H9 (cell line): ENCODE data around the gene ADPRH. TPM values are rescaled to one million over a fixed set of nuclear protein-coding genes. Genes with fewer than 3 reads are reported as not detected.

Source experiments
- DNase-seq: peaks from one replicate; pipeline ENCODE4 v3.0.0-alpha.2; 2017
- H2AFZ ChIP-seq: one replicate; pipeline ENCODE4 v1.6.1; 2013; ENCODE audit warnings: mild to moderate bottlenecking, low read length, control low read depth, moderate library complexity
- H2AK5ac ChIP-seq: 2 replicates; pipeline ENCODE4 v1.6.1; 2013; ENCODE audit warnings: low read length, control low read depth, mixed read lengths; ENCODE audit not compliant: insufficient read length
- H2BK120ac ChIP-seq: one replicate; pipeline ENCODE4 v1.6.1; 2013; ENCODE audit warnings: low read depth, mild to moderate bottlenecking, low read length, control low read depth, inconsistent platforms; ENCODE audit not compliant: poor library complexity, severe bottlenecking
- H2BK12ac ChIP-seq: 2 replicates; pipeline ENCODE4 v1.6.1; 2013; ENCODE audit warnings: low read length, control low read depth, mixed read lengths, low read depth; ENCODE audit not compliant: insufficient read length
- H2BK15ac ChIP-seq: 2 replicates; pipeline ENCODE4 v1.6.1; 2013; ENCODE audit warnings: low read depth, low read length, control low read depth
- H2BK20ac ChIP-seq: one replicate; pipeline ENCODE4 v1.6.1; 2013; ENCODE audit warnings: low read depth, mild to moderate bottlenecking, low read length, control low read depth, inconsistent platforms; ENCODE audit not compliant: poor library complexity, severe bottlenecking
- H2BK5ac ChIP-seq: 2 replicates; pipeline ENCODE4 v1.6.1; 2013; ENCODE audit warnings: low read length, control low read depth, mixed read lengths; ENCODE audit not compliant: insufficient read length
- H3K14ac ChIP-seq: 2 replicates; pipeline ENCODE4 v1.6.1; 2013; ENCODE audit warnings: low read length, control low read depth; ENCODE audit not compliant: insufficient read depth
- H3K18ac ChIP-seq: 2 replicates; pipeline ENCODE4 v1.6.1; 2013; ENCODE audit warnings: low read depth, mild to moderate bottlenecking, mixed read lengths, low read length, control low read depth; ENCODE audit not compliant: insufficient read length
- H3K23ac ChIP-seq: 2 replicates; pipeline ENCODE4 v1.6.1; 2013; ENCODE audit warnings: low read length, control low read depth, mixed read lengths, low read depth; ENCODE audit not compliant: insufficient read length
- H3K23me2 ChIP-seq: 2 replicates; pipeline ENCODE4 v1.6.1; 2013; ENCODE audit warnings: low read depth, mild to moderate bottlenecking, mixed read lengths, low read length, control low read depth; ENCODE audit not compliant: insufficient read length, poor library complexity, severe bottlenecking
- H3K27ac ChIP-seq: 2 replicates; pipeline ENCODE4 v1.5.1; 2013; ENCODE audit warnings: low read length, control low read depth, mixed read lengths, low read depth; ENCODE audit not compliant: insufficient read length
- H3K27me3 ChIP-seq: 2 replicates; pipeline ENCODE4 v1.6.1; 2013; ENCODE audit warnings: low read length, control low read depth, inconsistent platforms; ENCODE audit not compliant: insufficient read depth
- H3K4ac ChIP-seq: 2 replicates; pipeline ENCODE4 v1.6.1; 2013; ENCODE audit warnings: low read depth, mild to moderate bottlenecking, control low read depth, inconsistent platforms, low read length, moderate library complexity
- H3K4me1 ChIP-seq: 2 replicates; pipeline ENCODE4 v1.6.1; 2013; ENCODE audit warnings: low read length, control low read depth, inconsistent platforms; ENCODE audit not compliant: insufficient read depth
- H3K4me2 ChIP-seq: 2 replicates; pipeline ENCODE4 v1.6.1; 2013; ENCODE audit warnings: low read length, control low read depth, mixed read lengths; ENCODE audit not compliant: insufficient read length, insufficient read depth
- H3K56ac ChIP-seq: 2 replicates; pipeline ENCODE4 v1.6.1; 2013; ENCODE audit warnings: low read depth, mild to moderate bottlenecking, mixed read lengths, low read length, control low read depth; ENCODE audit not compliant: insufficient read length
- H3K79me1 ChIP-seq: 2 replicates; pipeline ENCODE4 v1.6.1; 2013; ENCODE audit warnings: low read depth, mild to moderate bottlenecking, moderate library complexity, low read length, control low read depth, inconsistent platforms; ENCODE audit not compliant: insufficient read depth, poor library complexity, severe bottlenecking
- H3K79me2 ChIP-seq: 2 replicates; pipeline ENCODE4 v1.6.1; 2013; ENCODE audit warnings: low read length, control low read depth, inconsistent platforms; ENCODE audit not compliant: insufficient read depth
- H3K9ac ChIP-seq: 2 replicates; pipeline ENCODE4 v1.6.1; 2013; ENCODE audit warnings: low read length, control low read depth, mixed read lengths; ENCODE audit not compliant: insufficient read length; ENCODE audit errors: extremely low read depth
- H3K9me3 ChIP-seq: one replicate; pipeline ENCODE4 v1.6.1; 2013; ENCODE audit warnings: low read depth, low read length, inconsistent platforms; ENCODE audit not compliant: control insufficient read depth
- H3T11ph ChIP-seq: one replicate; pipeline ENCODE4 v1.6.1; 2013; ENCODE audit warnings: mild to moderate bottlenecking, low read length, control low read depth, inconsistent platforms
- H4K20me1 ChIP-seq: one replicate; pipeline ENCODE4 v1.6.1; 2013; ENCODE audit not compliant: control insufficient read depth, insufficient read length, insufficient read depth
- H4K5ac ChIP-seq: 2 replicates; pipeline ENCODE4 v1.6.1; 2013; ENCODE audit warnings: low read depth, mild to moderate bottlenecking, mixed read lengths, low read length, control low read depth; ENCODE audit not compliant: insufficient read length
- H4K8ac ChIP-seq: replicated peaks from 2 replicates; pipeline ENCODE4 v1.6.1; 2013; ENCODE audit warnings: low read length, control low read depth, mixed read lengths, low read depth; ENCODE audit not compliant: insufficient read length
- H4K91ac ChIP-seq: 2 replicates; pipeline ENCODE4 v1.6.1; 2013; ENCODE audit warnings: low read depth, mild to moderate bottlenecking, moderate library complexity, mixed read lengths, low read length, control low read depth; ENCODE audit not compliant: insufficient read length
- H3K27ac Mint-ChIP-seq, 3 experiments: 2 replicates in 2 of 3; 3 replicates in 1 of 3; pipeline ENCODE4 v1.8.0; 2020 to 2021; ENCODE audit warnings: mixed read lengths in 3 of 3, mild to moderate bottlenecking in 1 of 3, moderate library complexity in 1 of 3
- H3K27me3 Mint-ChIP-seq: 2 replicates; pipeline ENCODE4 v1.8.0; 2021; ENCODE audit warnings: low read depth, mild to moderate bottlenecking, moderate library complexity, mixed read lengths
- H3K36me3 Mint-ChIP-seq, 3 experiments: 2 replicates in 2 of 3; 3 replicates in 1 of 3; pipeline ENCODE4 v1.8.0; 2020 to 2021; ENCODE audit warnings: low read depth in 3 of 3, mixed read lengths in 3 of 3; ENCODE audit not compliant: insufficient read depth in 1 of 3
- H3K4me1 Mint-ChIP-seq, 2 experiments: 2 replicates each; pipeline ENCODE4 v1.8.0; 2020; ENCODE audit warnings: mixed read lengths in 2 of 2
- H3K4me3 Mint-ChIP-seq, 2 experiments: 2 replicates in 1 of 2; 3 replicates in 1 of 2; pipeline ENCODE4 v1.8.0; 2020 to 2021; ENCODE audit warnings: mild to moderate bottlenecking in 2 of 2, mixed read lengths in 2 of 2, moderate library complexity in 1 of 2
- H3K9me3 Mint-ChIP-seq, 2 experiments: 2 replicates in 1 of 2; 3 replicates in 1 of 2; pipeline ENCODE4 v1.8.0; 2020; ENCODE audit warnings: mild to moderate bottlenecking in 2 of 2, mixed read lengths in 2 of 2, moderate library complexity in 1 of 2
- WGBS: extraction: QIAGEN DNeasy Blood & Tissue Kit; methylation state at CpG from one replicate; pipeline ENCODE4 v1.1.7; 2013; ENCODE audit warnings: missing lambda C conversion rate, low lambda C conversion rate, mixed read lengths; ENCODE audit not compliant: insufficient read length; ENCODE audit errors: extremely low coverage; 5-methylcytosine and 5-hydroxymethylcytosine counted together
- total RNA-seq: library from RNA; stranded (reverse); gene quantifications from 2 replicates; pipeline ENCODE4 v1.2.1, GENCODE V29; 2021
- TF ChIP-seq, protein P1 (sequence below): fragments of 200-600 bp; sonication (generic); conservative IDR thresholded peaks from 3 replicates; pipeline ENCODE4 v1.8.0; 2021; ENCODE audit warnings: antibody characterized with exemption, mild to moderate bottlenecking

The ADPRH gene
- total RNA-seq, 1 experiment from 2014 or later, result 3.1 TPM

DNA sequence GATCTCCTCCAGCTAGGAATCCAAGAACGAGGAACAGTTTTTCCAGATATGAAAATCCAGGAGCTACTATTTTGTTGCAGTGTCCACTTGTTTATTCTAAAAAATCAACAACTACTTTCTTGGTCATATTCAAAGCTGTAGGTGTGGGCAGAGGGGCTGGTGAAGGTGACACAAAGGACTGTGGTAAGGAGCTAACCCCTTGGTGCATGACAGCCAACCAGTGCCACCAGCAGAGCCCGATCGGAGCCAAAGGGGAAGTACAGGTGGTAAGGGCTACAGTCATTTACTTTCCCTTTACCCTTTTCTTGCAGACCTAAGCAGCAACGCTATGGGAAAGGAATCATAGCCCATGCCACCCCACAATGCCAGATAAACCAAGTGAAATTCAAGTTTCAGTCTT is 49.1 kb downstream of the ADPRH start:
- Histone ChIP-seq H4K91ac (no peak overlapping the region), H2BK5ac (no peak overlapping the region), H3K79me2 (no peaks in the 10 kb centered on the region), H4K5ac (no peak overlapping the region), H3K23me2 (no peaks in the 10 kb centered on the region), H3K27me3 (no peaks in the 10 kb centered on the region), H2BK12ac (no peak overlapping the region), H4K8ac (no peak overlapping the region), H2BK15ac (no peak overlapping the region), H3K9me3 (no peaks in the 10 kb centered on the region), H2BK20ac (no peak overlapping the region), H2AK5ac (no peak overlapping the region), H3K79me1 (no peaks in the 10 kb centered on the region), H3K9ac (no peak overlapping the region), H4K20me1 (no peaks in the 10 kb centered on the region), H3T11ph (no peak overlapping the region), H3K18ac (no peak overlapping the region), H2AFZ (no peak overlapping the region), H3K4ac (no peak overlapping the region), H2BK120ac (no peak overlapping the region), H3K4me1 (no peaks in the 10 kb centered on the region), H3K27ac (no peak overlapping the region), H3K23ac (no peak overlapping the region), H3K4me2 (no peak overlapping the region), H3K56ac (no peak overlapping the region), H3K14ac (no peak overlapping the region)
- Mint-ChIP-seq H3K9me3 (no peaks in the 10 kb centered on the region; a peak in 1 of 5 replicates), H3K36me3 (no peaks in the 10 kb centered on the region), H3K4me1 (peaks cover 20 to 27% of the 10 kb centered on the region in 2 experiments), H3K27me3 (peaks cover 4% of the 10 kb centered on the region), H3K27ac (no peak overlapping the region), H3K4me3 (no peak overlapping the region)
- DNase-seq, result no peak
- no CpG with 5 or more reads among the region's 4 CpGs for WGBS
- TF ChIP-seq, protein P1, sequence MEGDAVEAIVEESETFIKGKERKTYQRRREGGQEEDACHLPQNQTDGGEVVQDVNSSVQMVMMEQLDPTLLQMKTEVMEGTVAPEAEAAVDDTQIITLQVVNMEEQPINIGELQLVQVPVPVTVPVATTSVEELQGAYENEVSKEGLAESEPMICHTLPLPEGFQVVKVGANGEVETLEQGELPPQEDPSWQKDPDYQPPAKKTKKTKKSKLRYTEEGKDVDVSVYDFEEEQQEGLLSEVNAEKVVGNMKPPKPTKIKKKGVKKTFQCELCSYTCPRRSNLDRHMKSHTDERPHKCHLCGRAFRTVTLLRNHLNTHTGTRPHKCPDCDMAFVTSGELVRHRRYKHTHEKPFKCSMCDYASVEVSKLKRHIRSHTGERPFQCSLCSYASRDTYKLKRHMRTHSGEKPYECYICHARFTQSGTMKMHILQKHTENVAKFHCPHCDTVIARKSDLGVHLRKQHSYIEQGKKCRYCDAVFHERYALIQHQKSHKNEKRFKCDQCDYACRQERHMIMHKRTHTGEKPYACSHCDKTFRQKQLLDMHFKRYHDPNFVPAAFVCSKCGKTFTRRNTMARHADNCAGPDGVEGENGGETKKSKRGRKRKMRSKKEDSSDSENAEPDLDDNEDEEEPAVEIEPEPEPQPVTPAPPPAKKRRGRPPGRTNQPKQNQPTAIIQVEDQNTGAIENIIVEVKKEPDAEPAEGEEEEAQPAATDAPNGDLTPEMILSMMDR, result no peak
